Immature natural killer cell (primary cell): ENCODE measurements around the gene IGSF9B. TPM values are rescaled to one million over a fixed set of nuclear protein-coding genes. Genes with fewer than 3 reads are reported as not detected.
A peak's percentile ranks its signal among the peaks of the same experiment; 100 is the strongest.

Experiments
- DNase-seq, 3 donors: peaks; one replicate each; pipeline ENCODE4 v3.0.0; 2022; ENCODE audit warnings: mixed read lengths in 1 of 3
- H3K27ac Mint-ChIP-seq, 6 donors: one replicate each; pipeline ENCODE4 v1.8.0; 2020; ENCODE audit warnings: mixed read lengths in 6 of 6, mild to moderate bottlenecking in 5 of 6, inconsistent platforms in 4 of 6, moderate library complexity in 3 of 6
- H3K27me3 Mint-ChIP-seq, 3 donors: one replicate each; pipeline ENCODE4 v1.8.0; 2020 to 2021; ENCODE audit warnings: low read depth in 3 of 3, mild to moderate bottlenecking in 3 of 3, mixed read lengths in 3 of 3, moderate library complexity in 3 of 3, inconsistent platforms in 1 of 3
- H3K36me3 Mint-ChIP-seq, 3 donors: one replicate each; pipeline ENCODE4 v1.8.0; 2020; ENCODE audit warnings: mixed read lengths in 3 of 3, inconsistent platforms in 2 of 3, mild to moderate bottlenecking in 2 of 3
- H3K4me1 Mint-ChIP-seq, 2 donors: one replicate each; pipeline ENCODE4 v1.8.0; 2020; ENCODE audit warnings: inconsistent platforms in 2 of 2, mild to moderate bottlenecking in 2 of 2, mixed read lengths in 2 of 2, moderate library complexity in 1 of 2
- H3K4me3 Mint-ChIP-seq, 5 donors: one replicate each; pipeline ENCODE4 v1.8.0; 2020; ENCODE audit warnings: mild to moderate bottlenecking in 5 of 5, mixed read lengths in 5 of 5, inconsistent platforms in 3 of 5, moderate library complexity in 3 of 5
- H3K9me3 Mint-ChIP-seq, 6 donors: one replicate each; pipeline ENCODE4 v1.8.0; 2020; ENCODE audit warnings: mild to moderate bottlenecking in 6 of 6, mixed read lengths in 6 of 6, inconsistent platforms in 4 of 6, moderate library complexity in 3 of 6
- polyA plus RNA-seq, 3 donors: library from polyadenylated mRNA; unstranded; fragments of 300-500 nt; fragmentation: Illumina TruSeq; gene quantifications; one replicate each; pipeline ENCODE4 v1.2.3, GENCODE V29; 2021

The IGSF9B gene
- polyA plus RNA-seq, 3 donors from 2014 or later, result 0.22 to 0.45 TPM; not detected in 1

GRCh38 chr11:133935551-133935910, 21.2 kb downstream of the IGSF9B start:
- Mint-ChIP-seq H3K4me1 (no peaks in the 10 kb centered on the region), H3K27ac (no peak overlapping the region), H3K4me3 (no peak overlapping the region), H3K9me3 (peaks cover 0 to 2% (median 0%) of the 10 kb centered on the region in 6 donors), H3K27me3 (peaks cover 0 to 4% (median 0%) of the 10 kb centered on the region in 3 donors), H3K36me3 (no peaks in the 10 kb centered on the region)
- DNase-seq, result no peak

GRCh38 chr11:133934599-133935550, 21.9 kb downstream of the IGSF9B start:
- Mint-ChIP-seq H3K4me3 (no peak overlapping the region), H3K36me3 (no peaks in the 10 kb centered on the region)

GRCh38 chr11:133934096-133934495, 22.7 kb downstream of the IGSF9B start:
- peaks cover 0 to 1% (median under 1%) of the 10 kb centered on the region in 3 donors for H3K27me3 Mint-ChIP-seq
- DNase-seq, result no peak
- H3K4me1 Mint-ChIP-seq, result no peaks in the 10 kb centered on the region
- no peaks in the 10 kb centered on the region for H3K9me3 Mint-ChIP-seq
- H3K36me3 Mint-ChIP-seq, result no peaks in the 10 kb centered on the region
- H3K4me3 Mint-ChIP-seq, result no peak overlapping the region
- H3K27ac Mint-ChIP-seq, result no peak overlapping the region

More at GRCh38 chr11:133934599-133935550, 21.9 kb downstream of the IGSF9B start:
- DNase-seq, result no peak
- Mint-ChIP-seq H3K27me3 (peaks cover 0 to 3% (median 0%) of the 10 kb centered on the region in 3 donors), H3K4me1 (no peaks in the 10 kb centered on the region), H3K27ac (no peak overlapping the region), H3K9me3 (peaks cover 0 to under 1% (median 0%) of the 10 kb centered on the region in 6 donors)

GRCh38 chr11:133931449-133932060, 25.2 kb downstream of the IGSF9B start:
- Mint-ChIP-seq H3K9me3 (no peaks in the 10 kb centered on the region), H3K27ac (no peak overlapping the region)

GRCh38 chr11:133930767-133931448, 25.9 kb downstream of the IGSF9B start:
- no peaks in the 10 kb centered on the region for H3K9me3 Mint-ChIP-seq
- no peak overlapping the region for H3K27ac Mint-ChIP-seq
- H3K4me3 Mint-ChIP-seq, result no peak overlapping the region
- no peaks in the 10 kb centered on the region for H3K36me3 Mint-ChIP-seq
- DNase-seq, result no peak
- peaks cover 6 to 11% of the 10 kb centered on the region in 2 donors for H3K4me1 Mint-ChIP-seq
- peaks cover 0 to 2% (median 1%) of the 10 kb centered on the region in 3 donors for H3K27me3 Mint-ChIP-seq

More at GRCh38 chr11:133931449-133932060, 25.2 kb downstream of the IGSF9B start:
- H3K4me3 Mint-ChIP-seq, result no peak overlapping the region
- no peaks in the 10 kb centered on the region for H3K36me3 Mint-ChIP-seq
- H3K27me3 Mint-ChIP-seq, result peaks cover 0 to 2% (median 1%) of the 10 kb centered on the region in 3 donors
- peaks cover 6 to 11% of the 10 kb centered on the region in 2 donors for H3K4me1 Mint-ChIP-seq
- DNase-seq, result no peak

GRCh38 chr11:133930053-133930766, 26.6 kb downstream of the IGSF9B start:
- no peak for DNase-seq
- Mint-ChIP-seq H3K4me3 (no peak overlapping the region), H3K9me3 (no peaks in the 10 kb centered on the region), H3K27ac (no peak overlapping the region), H3K36me3 (no peaks in the 10 kb centered on the region), H3K27me3 (peaks cover 0 to 2% (median 1%) of the 10 kb centered on the region in 3 donors), H3K4me1 (peaks cover 6 to 11% of the 10 kb centered on the region in 2 donors)

- Mint-ChIP-seq H3K36me3 (no peaks in the 10 kb centered on the region), H3K27ac (no peak overlapping the region), H3K4me1 (peaks cover 6 to 11% of the 10 kb centered on the region in 2 donors)
Observed at GRCh38 chr11:133929401-133930052, 27.2 kb downstream of the IGSF9B start.

GRCh38 chr11:133928628-133929059, 28.1 kb downstream of the IGSF9B start:
- Mint-ChIP-seq H3K4me3 (peak overlapping the region in 2 of 5 donors; percentile 2 to 36), H3K27me3 (peaks cover 0 to 2% (median 1%) of the 10 kb centered on the region in 3 donors), H3K4me1 (peaks cover 6 to 11% of the 10 kb centered on the region in 2 donors), H3K36me3 (no peaks in the 10 kb centered on the region), H3K9me3 (no peaks in the 10 kb centered on the region), H3K27ac (no peak overlapping the region)
- no peak for DNase-seq

More at GRCh38 chr11:133929401-133930052, 27.2 kb downstream of the IGSF9B start:
- Mint-ChIP-seq H3K9me3 (no peaks in the 10 kb centered on the region), H3K27me3 (peaks cover 0 to 2% (median 1%) of the 10 kb centered on the region in 3 donors), H3K4me3 (no peak overlapping the region)
- no peak for DNase-seq

GRCh38 chr11:133927690-133928627, 28.8 kb downstream of the IGSF9B start:
- Mint-ChIP-seq H3K4me3 (peak overlapping the region in 4 of 5 donors; percentile 38 to 80 (median 54)), H3K9me3 (no peaks in the 10 kb centered on the region), H3K27me3 (peaks cover 0 to 2% (median 1%) of the 10 kb centered on the region in 3 donors), H3K27ac (no peak overlapping the region), H3K4me1 (peaks cover 6 to 11% of the 10 kb centered on the region in 2 donors), H3K36me3 (no peaks in the 10 kb centered on the region)
- peak; percentile 22 to 32 (median 27) for DNase-seq

- H3K27ac Mint-ChIP-seq, result no peak overlapping the region
Observed at GRCh38 chr11:133926466-133927246, 30.1 kb downstream of the IGSF9B start.

GRCh38 chr11:133925756-133926155, 31.0 kb downstream of the IGSF9B start:
- H3K36me3 Mint-ChIP-seq, result no peaks in the 10 kb centered on the region
- H3K4me1 Mint-ChIP-seq, result peaks cover 6 to 11% of the 10 kb centered on the region in 2 donors
- no peaks in the 10 kb centered on the region for H3K9me3 Mint-ChIP-seq
- peaks cover 0 to 3% (median 2%) of the 10 kb centered on the region in 3 donors for H3K27me3 Mint-ChIP-seq
- DNase-seq, result no peak
- H3K4me3 Mint-ChIP-seq, result no peak overlapping the region
- H3K27ac Mint-ChIP-seq, result no peak overlapping the region

More at GRCh38 chr11:133926466-133927246, 30.1 kb downstream of the IGSF9B start:
- peaks cover 0 to 2% (median 1%) of the 10 kb centered on the region in 3 donors for H3K27me3 Mint-ChIP-seq
- H3K4me1 Mint-ChIP-seq, result peaks cover 6 to 11% of the 10 kb centered on the region in 2 donors
- DNase-seq, result no peak
- H3K4me3 Mint-ChIP-seq, result no peak overlapping the region
- no peaks in the 10 kb centered on the region for H3K36me3 Mint-ChIP-seq
- no peaks in the 10 kb centered on the region for H3K9me3 Mint-ChIP-seq
